Measurements from ENCODE around the gene KCTD16.

DNA sequence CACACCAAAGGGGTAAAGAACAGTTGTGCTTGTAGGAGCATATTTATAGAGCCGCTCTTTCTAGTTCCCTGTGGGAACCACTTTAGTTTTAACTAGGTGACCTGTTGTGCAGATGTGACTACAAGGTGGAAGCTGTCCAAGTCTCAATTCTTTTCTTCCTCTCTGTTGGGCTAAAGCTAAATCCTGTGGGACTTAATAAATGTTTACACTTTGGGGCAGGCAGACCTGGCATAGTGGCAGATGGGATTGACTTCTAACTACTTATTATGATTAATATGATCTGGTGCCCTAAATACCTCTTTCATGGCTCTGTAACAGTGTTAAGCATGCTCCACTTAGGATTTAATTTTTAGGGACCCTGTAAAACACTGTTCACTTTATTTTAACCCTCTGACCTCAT is 265.3 kb downstream of the KCTD16 start:
- TF ChIP-seq, protein P1, sequence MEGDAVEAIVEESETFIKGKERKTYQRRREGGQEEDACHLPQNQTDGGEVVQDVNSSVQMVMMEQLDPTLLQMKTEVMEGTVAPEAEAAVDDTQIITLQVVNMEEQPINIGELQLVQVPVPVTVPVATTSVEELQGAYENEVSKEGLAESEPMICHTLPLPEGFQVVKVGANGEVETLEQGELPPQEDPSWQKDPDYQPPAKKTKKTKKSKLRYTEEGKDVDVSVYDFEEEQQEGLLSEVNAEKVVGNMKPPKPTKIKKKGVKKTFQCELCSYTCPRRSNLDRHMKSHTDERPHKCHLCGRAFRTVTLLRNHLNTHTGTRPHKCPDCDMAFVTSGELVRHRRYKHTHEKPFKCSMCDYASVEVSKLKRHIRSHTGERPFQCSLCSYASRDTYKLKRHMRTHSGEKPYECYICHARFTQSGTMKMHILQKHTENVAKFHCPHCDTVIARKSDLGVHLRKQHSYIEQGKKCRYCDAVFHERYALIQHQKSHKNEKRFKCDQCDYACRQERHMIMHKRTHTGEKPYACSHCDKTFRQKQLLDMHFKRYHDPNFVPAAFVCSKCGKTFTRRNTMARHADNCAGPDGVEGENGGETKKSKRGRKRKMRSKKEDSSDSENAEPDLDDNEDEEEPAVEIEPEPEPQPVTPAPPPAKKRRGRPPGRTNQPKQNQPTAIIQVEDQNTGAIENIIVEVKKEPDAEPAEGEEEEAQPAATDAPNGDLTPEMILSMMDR (IDR thresholded peaks at IDR 0.05 in 8 of 11, conservative IDR thresholded peaks at IDR 0.05 in 3 of 11) = no peak
- TF ChIP-seq POLR2A (IDR thresholded peaks at IDR 0.05) (no peak), POLR2AphosphoS5 (IDR thresholded peaks at IDR 0.05) (no peak)
